Gastrocnemius medialis (tissue), 4 donors: ENCODE results near the gene SNRK.

Experiments
- POLR2A ChIP-seq, 2 donors: fragments of 450-650 bp; IDR thresholded peaks; one replicate each; pipeline ENCODE4 v1.6.1; 2017; ENCODE audit warnings: antibody characterized with exemption in 2 of 2, mild to moderate bottlenecking in 2 of 2, moderate library complexity in 2 of 2
- TF ChIP-seq, protein P1 (sequence below), 5 experiments: fragments of 450-650 bp in 3 of 5; fragments of 200-600 bp in 2 of 5; sonication (generic) in 2 of 5; IDR thresholded peaks in 4 of 5; conservative IDR thresholded peaks in 1 of 5; 1 replicate in 4 of 5; 2 replicates in 1 of 5; pipeline ENCODE4 v1.5.1; 2016 to 2019; ENCODE audit warnings: antibody characterized with exemption in 5 of 5, mild to moderate bottlenecking in 3 of 5, moderate library complexity in 3 of 5

DNA sequence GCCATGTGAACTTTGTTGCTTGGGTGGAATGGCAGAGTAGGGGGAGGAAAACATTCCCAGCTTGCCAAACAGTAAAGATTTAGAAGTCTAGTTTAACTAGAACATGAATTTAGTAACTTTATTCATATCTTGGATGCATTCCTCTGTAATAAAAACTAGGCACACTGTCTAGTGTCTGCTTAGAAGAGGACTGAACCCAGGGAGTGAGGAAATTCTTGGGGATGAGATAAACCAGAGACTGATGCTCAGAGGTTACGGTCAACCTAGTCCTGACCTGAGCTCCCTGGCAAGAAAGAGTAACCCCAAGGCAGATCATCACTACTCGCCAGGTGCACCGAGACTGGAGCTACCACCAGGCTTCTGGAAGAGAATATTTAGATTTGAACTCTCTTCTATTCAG is 58.2 kb downstream of the SNRK start:
- TF ChIP-seq, protein P1, sequence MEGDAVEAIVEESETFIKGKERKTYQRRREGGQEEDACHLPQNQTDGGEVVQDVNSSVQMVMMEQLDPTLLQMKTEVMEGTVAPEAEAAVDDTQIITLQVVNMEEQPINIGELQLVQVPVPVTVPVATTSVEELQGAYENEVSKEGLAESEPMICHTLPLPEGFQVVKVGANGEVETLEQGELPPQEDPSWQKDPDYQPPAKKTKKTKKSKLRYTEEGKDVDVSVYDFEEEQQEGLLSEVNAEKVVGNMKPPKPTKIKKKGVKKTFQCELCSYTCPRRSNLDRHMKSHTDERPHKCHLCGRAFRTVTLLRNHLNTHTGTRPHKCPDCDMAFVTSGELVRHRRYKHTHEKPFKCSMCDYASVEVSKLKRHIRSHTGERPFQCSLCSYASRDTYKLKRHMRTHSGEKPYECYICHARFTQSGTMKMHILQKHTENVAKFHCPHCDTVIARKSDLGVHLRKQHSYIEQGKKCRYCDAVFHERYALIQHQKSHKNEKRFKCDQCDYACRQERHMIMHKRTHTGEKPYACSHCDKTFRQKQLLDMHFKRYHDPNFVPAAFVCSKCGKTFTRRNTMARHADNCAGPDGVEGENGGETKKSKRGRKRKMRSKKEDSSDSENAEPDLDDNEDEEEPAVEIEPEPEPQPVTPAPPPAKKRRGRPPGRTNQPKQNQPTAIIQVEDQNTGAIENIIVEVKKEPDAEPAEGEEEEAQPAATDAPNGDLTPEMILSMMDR (IDR thresholded peaks at IDR 0.05 in 4 of 5, conservative IDR thresholded peaks at IDR 0.05 in 1 of 5): no peak
- no peak for TF ChIP-seq POLR2A (IDR thresholded peaks at IDR 0.05)
